Sigmoid colon (tissue), 3 donors: ENCODE measurements around the gene FAM168B.

Source experiments
- CTCF ChIP-seq, 4 experiments: fragments of 450-650 bp in 3 of 4; fragments of 200-600 bp in 1 of 4; IDR thresholded peaks; one replicate each; pipeline ENCODE4 v1.5.1; 2016 to 2019; ENCODE audit warnings: antibody characterized with exemption in 4 of 4, mild to moderate bottlenecking in 3 of 4, moderate library complexity in 2 of 4
- POLR2A ChIP-seq, 2 donors: fragments of 450-650 bp; IDR thresholded peaks; one replicate each; pipeline ENCODE4 v1.6.1; 2016; ENCODE audit warnings: antibody characterized with exemption in 2 of 2, mild to moderate bottlenecking in 2 of 2, moderate library complexity in 2 of 2

GRCh38 chr2:131085646-131086045 lies 7.6 kb downstream of the FAM168B start:
- TF ChIP-seq CTCF (IDR thresholded peaks at IDR 0.05): no peak
- TF ChIP-seq POLR2A (IDR thresholded peaks at IDR 0.05): no peak
